Activated naive CD4-positive, alpha-beta T cell treated with anti-CD3 and anti-CD28 coated beads for 36 hours (primary cell): ENCODE data around the gene CCNF. TPM values are rescaled to one million over a fixed set of nuclear protein-coding genes. Genes with fewer than 3 reads are reported as not detected.

ENCODE experiments used
- microRNA-seq: library from miRNA; unstranded; fragments of <30 nt; microRNA quantifications from one replicate; pipeline ENCODE4 v1.2.0, GENCODE V29; 2022; ENCODE audit warnings: borderline microRNAs expressed, borderline replicate concordance
- total RNA-seq, 2 experiments: library from RNA; stranded (reverse); gene quantifications; one replicate each; pipeline ENCODE4 v1.2.3, GENCODE V29; 2021

Gene CCNF
- total RNA-seq, 2 experiments from 2014 or later, result 73.5 to 74.5 TPM

Small RNAs within 50 kb of the gene (microRNA-seq; reads per million reads assigned to microRNA genes)
- not detected for gene MIR6767
- gene MIR6768, result not detected

Other genes starting within 250 kb of the CCNF start
- gene CASKIN1, start 232.8 kb upstream of the CCNF start, total RNA-seq, result under 1 TPM; 0.15 to 0.17 TPM
- gene MLST8, start 224.0 kb upstream of the CCNF start, total RNA-seq, result 10 to 100 TPM; 70.0 to 70.1 TPM
- 1 to 10 TPM; 2.6 to 3.1 TPM for gene BRICD5, start 218.6 kb upstream of the CCNF start, total RNA-seq
- gene PGP, start 214.6 kb upstream of the CCNF start, total RNA-seq, result 10 to 100 TPM; 11.2 to 12.2 TPM
- 10 to 100 TPM; 21.2 to 21.7 TPM for gene E4F1, start 205.9 kb upstream of the CCNF start, total RNA-seq
- under 1 TPM; 0.33 to 0.62 TPM for gene DNASE1L2, start 193.0 kb upstream of the CCNF start, total RNA-seq
- 10 to 100 TPM; 39.7 to 48.3 TPM for gene ECI1, start 177.9 kb upstream of the CCNF start, total RNA-seq
- 100 to 1,000 TPM; 306 to 311 TPM for gene RNPS1, start 161.3 kb upstream of the CCNF start, total RNA-seq
- gene ABCA3, start 88.7 kb upstream of the CCNF start, total RNA-seq, result 1 to 10 TPM; 2.6 to 3.1 TPM
- 10 to 100 TPM; 24.2 to 24.8 TPM for gene TEDC2, start 30.7 kb downstream of the CCNF start, total RNA-seq
- not detected for gene NTN3, start 41.9 kb downstream of the CCNF start, total RNA-seq
- 1 to 10 TPM; 8.1 to 8.6 TPM for gene TBC1D24, start 45.7 kb downstream of the CCNF start, total RNA-seq
- 10 to 100 TPM; 81.9 TPM for gene ATP6V0C, start 84.5 kb downstream of the CCNF start, total RNA-seq
- gene AMDHD2, start 90.9 kb downstream of the CCNF start, total RNA-seq, result 10 to 100 TPM; 15.3 to 18.6 TPM
- under 1 TPM in 1 of 2 experiments, not detected in 1; 0.17 TPM for gene CEMP1, start 102.0 kb downstream of the CCNF start, total RNA-seq
- 10 to 100 TPM; 26.6 to 27.8 TPM for gene PDPK1, start 108.6 kb downstream of the CCNF start, total RNA-seq